CMK (cell line): ENCODE measurements around the gene PPARD.
"Not testable (repeated sequence)": the region's sequence is repeated elsewhere in the genome, so short reads cannot be mapped to it uniquely, and the experiment has no call there.

Source experiments
- DNase-seq: peaks from one replicate; pipeline ENCODE4 v3.0.0-alpha.2; 2010; ENCODE audit warnings: low read depth

PPARD gene

DNA sequence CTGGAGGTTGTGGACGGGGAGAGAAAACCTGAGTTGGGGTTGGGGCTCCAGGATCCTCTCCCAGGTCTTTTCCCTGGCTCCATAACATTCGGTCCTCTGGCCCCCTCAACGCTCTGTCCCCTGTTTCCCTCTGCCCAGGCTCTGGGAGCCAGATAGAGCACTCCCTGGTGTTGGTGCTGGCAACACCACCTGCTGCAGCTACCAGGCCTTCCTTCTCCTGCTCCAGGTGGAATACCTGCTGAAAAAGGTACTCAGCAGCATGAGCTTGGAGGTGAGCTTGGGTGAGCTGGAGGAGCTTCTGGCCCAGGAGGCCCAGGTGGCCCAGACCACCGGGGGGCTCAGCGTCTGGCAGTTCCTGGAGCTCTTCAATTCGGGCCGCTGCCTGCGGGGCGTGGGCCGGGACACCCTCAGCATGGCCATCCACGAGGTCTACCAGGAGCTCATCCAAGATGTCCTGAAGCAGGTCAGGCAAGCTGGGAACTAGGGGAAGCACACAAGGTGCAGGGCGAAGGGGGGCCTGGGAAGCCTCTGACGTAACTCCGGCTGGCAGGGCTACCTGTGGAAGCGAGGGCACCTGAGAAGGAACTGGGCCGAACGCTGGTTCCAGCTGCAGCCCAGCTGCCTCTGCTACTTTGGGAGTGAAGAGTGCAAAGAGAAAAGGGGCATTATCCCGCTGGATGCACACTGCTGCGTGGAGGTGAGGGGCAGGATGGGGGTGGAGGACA is 30.1 kb upstream of the PPARD start:
- no peak for DNase-seq

DNA sequence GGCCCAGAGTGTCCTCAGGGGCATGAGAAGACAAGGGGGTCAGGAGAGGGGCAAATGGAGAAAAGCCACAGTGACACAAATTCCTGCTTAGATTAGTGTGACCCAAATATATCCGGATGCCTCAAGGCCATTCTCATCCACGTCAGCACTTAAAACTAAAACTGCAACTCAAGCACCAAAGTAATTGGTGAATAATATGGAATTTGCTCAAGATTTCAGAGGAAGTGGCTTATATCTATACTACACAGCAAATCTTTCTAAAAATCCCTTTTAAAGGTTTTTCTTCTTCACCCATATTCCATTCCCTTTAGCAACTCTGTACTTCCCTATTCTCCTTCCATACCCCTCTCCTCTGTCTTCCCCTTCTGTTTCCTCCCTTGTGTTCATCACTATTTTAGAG is 29.6 kb upstream of the PPARD start:
- DNase-seq, result no peak

DNA sequence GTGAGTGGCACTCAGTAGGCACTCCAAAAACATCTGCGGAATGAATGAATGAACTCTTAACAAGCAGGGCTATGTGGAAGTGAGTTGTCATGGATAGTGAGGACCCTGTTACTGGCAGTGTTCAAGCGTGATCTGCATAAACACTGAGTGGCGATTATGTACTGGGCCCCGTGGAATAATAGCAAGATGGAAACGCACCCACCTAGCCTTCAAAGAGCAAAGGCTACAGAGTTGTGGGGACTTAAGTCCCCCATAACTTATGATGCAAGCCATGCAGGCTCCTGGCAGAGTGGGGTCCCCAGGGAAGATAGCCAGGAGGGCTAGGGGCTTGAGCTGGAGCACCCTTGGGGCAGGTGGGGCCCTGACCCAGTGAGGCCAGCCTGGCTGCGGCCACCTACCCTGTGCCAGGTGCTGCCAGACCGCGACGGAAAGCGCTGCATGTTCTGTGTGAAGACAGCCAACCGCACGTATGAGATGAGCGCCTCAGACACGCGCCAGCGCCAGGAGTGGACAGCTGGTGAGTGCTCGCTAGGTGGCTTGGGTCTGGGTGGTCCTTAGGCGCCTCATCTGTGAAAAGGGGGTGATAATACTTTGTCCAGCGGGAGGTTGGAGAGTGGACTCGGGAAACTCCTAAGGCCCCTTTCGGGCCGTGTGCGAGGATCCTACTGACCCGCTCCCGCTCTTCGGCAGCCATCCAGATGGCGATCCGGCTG is 24.7 kb upstream of the PPARD start:
- no peak for DNase-seq

DNA sequence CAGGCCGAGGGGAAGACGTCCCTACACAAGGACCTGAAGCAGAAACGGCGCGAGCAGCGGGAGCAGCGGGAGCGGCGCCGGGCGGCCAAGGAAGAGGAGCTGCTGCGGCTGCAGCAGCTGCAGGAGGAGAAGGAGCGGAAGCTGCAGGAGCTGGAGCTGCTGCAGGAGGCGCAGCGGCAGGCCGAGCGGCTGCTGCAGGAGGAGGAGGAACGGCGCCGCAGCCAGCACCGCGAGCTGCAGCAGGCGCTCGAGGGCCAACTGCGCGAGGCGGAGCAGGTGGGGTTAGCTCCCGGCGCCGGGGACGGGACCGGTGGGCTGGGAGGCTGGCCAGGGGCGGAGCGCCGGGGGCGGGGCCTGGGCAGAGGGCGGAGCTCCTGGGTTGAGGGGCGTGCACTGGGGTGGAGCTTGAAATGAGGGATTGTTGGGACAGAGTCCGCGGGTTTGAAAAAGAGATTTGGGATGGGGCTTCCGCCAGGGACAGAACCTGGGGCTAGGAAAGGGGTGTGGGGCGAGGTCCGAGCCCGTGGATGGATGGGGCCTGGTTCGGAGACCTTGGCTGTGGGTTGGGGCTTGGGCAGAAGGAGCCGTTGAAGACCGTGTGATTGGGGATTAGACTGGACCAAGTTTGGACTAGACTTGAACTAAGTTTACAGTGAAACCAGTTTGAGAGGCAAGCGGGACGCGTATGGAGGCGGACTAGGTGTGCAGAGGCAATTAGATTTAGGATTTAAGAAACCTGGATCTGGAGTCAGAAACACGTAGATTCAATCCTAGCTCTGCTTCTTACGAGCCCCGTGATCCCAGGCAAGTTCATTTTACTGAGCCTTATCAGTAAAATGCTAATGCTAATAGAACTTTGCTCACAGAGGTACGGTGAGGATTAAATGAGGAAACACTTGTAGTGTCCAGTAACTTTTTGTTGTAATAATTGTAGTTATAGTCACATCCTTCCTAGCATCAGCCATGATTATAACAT is 23.9 kb upstream of the PPARD start:
- no peak for DNase-seq

DNA sequence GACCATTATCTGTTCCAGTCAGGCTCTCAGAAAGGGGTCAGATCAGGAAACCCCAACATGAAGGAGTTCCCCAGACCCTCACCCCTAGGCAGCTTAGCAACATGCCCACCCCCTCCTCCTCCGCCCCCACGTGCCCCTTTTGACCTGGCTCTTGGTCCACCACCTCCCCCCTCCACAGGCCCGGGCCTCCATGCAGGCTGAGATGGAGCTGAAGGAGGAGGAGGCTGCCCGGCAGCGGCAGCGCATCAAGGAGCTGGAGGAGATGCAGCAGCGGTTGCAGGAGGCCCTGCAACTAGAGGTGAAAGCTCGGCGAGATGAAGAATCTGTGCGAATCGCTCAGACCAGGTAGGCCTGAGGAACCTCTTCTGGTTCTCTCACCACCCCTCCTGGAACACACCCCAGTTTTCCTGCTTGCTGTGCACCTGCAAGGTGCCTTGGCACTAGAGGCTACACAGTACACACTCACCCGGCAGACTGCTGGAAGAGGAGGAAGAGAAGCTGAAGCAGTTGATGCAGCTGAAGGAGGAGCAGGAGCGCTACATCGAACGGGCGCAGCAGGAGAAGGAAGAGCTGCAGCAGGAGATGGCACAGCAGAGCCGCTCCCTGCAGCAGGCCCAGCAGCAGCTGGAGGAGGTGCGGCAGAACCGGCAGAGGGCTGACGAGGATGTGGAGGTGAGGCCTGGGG is 22.9 kb upstream of the PPARD start:
- DNase-seq, result no peak

DNA sequence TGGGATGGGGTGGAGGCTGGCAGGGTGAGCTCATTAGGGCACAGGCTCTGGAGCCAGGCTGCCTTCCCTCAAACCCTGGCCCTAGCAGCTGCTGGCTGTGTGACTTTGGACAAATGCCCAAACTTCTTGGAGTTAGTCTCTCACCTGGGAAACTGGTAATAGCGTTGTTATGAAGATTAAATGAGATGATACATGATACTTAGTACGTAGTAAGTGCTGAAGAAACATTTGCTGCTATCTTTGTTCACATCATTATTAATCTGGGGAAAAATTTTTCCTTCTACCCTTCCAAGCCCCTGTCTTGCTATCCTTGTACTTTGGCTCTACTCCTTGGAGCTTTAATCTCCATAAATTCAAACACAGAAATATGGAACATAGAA is 22.3 kb upstream of the PPARD start:
- DNase-seq, result no peak

DNA sequence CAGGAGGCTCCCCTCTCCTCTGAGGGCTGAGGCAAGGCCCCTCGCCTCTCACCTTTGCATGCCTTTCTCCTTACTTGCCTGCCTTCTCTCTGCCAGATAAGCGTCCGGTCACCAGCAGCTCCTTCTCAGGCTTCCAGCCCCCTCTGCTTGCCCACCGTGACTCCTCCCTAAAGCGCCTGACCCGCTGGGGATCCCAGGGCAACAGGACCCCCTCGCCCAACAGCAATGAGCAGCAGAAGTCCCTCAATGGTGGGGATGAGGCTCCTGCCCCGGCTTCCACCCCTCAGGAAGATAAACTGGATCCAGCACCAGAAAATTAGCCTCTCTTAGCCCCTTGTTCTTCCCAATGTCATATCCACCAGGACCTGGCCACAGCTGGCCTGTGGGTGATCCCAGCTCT is 21.3 kb upstream of the PPARD start:
- no peak for DNase-seq

DNA sequence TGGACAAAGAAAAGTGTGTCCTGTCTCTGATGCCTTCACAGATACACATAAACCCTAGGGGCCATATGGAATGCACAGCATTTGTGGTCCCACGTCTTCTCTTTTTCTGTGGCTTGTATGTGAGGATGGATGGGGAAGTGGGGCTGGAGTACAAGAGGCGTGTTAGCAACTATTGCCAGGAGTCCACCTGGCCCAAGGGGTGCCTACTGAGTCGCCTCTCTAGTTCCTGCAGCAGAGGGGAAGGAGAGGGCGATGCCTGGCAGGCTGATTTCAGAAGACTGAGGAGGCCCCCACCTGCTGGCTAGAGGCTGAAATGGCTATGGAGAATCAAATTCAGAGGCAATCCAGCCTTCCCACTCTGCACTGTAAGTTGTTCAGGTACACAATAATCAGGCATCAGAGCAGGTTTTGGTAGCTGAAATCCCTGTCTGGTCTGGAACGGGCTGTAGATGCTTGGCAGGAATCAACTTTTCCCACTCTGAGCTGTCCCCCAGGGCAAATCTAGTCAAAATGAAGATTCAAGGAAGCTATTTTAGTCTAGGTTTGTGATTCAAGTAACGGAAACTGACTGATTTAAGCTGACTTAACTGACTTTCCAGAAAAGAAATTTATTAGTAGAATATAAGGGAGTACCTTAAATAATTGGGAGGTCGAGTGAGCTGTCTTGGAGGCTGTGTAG is 14.9 kb upstream of the PPARD start:
- no peak for DNase-seq

DNA sequence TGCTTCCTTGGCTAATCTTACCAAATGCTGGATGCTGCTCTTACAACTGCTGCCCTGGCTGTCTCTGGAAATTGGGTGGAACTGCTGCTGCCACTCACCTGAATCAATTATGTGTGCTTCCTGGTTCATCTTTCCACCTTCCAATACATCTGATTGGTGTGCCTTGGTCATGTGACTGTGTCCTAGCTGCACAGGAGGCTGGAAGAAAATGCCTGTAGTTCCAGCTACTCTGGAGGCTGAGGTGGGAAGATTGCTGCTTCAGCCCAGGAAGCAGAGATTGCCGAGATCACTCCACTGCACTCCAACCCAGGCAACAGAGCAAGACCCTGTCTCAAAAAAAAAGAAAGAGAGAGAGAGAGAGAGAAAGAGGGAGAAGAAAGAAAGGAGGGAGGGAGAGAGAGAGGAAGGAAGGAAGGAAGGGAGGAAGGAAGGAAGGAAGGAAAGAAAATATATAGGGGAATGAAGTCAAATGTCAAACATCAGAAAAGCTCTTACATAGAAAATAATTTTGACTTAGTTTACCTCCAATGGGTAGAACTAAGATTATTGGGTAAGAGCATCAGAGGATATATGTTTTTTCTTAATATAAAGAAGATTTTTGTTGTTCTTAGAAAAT is 14.1 kb upstream of the PPARD start:
- no peak for DNase-seq

DNA sequence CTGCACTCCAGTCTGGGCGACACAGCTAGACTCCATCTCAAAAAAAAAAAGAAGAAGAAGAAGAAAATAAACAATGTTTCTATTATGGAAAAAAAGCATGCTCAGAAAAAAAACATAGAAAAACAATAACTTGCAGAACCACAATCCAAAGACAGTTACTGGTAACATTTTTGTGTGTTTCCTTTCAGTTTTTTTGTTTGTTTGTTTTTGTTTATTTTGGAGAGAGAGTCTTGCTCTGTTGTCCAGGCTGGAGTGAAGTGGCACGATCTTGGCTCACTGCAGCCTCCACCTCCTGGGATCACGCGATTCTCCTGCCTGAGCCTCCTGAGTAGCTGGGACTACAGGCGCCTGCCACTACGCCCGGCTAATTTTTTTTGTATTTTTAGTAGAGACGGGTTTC is 13.4 kb upstream of the PPARD start:
- DNase-seq, result not testable (repeated sequence)

DNA sequence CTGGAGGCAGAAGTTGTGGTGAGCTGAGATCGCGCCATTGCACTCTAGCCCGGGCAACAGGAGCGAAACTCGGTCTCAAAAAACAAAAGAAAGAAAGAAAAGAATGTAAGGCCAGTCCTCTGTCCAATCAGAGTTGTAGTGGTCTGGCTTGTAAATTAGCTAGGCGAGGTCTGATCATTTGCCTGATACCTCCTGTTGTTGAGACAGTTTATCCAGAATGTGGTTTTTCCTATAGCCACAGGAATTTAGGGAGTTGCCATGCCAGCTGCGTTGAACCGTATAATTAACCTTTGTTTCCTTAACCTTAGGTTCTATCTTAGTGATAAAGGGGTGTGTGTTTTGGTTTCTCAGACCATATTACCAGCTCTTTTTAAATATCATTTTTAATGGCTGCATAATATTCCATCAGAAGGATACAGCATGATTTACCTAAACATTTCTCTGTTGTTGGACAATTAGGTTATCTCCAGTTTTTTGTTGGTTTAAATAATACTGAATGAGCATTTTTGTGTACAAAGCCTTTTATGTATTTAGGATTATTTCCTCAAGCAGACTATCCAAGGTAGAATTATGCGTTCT is 11.7 kb upstream of the PPARD start:
- DNase-seq, result no peak

DNA sequence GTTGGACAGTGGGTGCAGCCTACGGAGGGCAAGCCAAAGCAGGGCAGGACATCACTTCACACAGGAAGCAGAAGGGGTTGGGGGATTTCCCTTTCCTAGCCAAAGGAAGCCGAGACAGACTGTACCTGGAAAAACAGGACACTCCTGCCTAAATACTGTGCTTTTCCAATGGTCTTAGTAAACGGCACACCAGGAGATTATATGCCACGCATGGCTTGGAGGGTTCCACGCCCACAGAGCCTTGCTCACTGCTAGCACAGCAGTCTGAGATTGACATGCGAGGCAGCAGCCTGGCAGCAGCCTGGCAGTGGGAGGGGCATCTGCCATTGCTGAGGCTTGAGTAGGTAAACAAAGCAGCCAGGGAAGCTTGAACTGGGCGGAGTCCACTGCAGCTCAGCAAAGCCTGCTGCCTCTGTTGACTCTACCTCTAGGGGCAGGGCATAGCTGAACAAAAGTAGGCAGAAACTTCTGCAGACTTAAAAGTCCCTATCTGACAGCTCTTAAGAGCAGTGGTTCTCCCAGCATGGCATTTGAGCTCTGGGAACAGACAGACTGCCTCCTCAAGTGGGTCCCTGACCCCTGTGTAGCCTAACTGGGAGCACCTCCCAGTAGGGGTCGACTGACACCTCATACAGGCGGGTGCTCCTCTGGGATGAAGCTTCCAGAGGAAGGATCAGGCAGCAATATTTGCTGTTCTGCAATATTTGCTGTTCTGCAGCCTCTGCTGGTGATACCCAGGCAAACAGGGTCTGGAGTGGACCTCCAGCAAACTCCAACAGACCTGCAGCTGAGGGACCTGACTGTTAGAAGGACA is 10.1 kb upstream of the PPARD start:
- not testable (repeated sequence) for DNase-seq

DNA sequence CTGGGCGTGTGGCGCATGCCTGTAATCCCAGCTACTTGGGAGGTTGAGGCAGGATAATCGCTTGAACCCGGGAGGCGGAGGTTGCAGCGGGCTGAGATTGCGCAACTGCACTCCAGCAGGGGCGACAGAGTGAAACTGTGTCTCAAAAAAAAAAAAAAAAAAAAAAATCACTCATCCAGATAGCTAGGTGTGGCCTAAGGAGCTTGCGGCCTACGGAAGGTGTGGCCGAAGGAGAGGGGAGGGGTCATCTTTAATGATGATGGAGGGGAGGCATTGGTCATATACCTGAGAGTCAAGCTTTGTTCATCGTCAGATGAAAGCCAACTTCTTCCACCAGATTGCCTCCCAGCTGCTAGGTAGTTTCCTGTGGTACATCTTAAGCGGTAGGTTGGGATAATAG is 801 bp upstream of the PPARD start:
- no peak for DNase-seq

DNA sequence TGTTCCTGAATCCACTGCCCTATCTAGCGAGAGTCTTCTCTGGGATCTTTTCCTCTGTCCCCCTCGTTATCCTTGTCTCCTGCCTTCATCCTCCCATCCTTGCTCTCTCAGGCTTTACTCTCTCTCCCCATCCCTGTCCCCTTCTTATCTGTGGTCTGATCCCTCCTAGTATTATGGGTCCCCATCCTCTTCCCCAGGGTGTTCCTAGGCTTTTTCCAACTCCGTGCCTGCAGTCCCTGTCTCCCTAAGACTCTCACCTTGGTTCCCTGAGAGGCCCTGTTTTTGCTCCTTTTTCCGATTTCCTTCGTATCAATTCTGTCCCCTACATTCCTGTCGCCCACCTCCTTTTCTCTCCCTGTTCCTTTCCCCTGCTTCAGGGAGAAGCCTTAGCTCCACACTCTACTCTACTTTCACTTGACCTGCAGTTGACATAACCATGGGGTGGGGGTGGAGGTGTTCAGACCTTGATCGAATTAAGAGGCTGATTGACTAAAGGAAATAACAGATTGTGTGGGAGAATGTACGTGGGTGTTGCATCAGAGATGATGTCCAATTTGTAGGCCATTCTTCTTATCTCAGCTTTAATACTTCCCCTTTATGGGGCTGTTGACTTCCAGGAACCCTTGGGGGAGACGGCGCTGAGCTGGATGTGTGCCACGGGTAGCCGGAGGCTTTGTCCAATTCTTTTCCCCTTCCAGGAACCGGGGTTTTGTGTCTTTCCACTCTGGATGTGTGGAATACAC is 905 bp downstream of the PPARD start:
- no peak for DNase-seq

DNA sequence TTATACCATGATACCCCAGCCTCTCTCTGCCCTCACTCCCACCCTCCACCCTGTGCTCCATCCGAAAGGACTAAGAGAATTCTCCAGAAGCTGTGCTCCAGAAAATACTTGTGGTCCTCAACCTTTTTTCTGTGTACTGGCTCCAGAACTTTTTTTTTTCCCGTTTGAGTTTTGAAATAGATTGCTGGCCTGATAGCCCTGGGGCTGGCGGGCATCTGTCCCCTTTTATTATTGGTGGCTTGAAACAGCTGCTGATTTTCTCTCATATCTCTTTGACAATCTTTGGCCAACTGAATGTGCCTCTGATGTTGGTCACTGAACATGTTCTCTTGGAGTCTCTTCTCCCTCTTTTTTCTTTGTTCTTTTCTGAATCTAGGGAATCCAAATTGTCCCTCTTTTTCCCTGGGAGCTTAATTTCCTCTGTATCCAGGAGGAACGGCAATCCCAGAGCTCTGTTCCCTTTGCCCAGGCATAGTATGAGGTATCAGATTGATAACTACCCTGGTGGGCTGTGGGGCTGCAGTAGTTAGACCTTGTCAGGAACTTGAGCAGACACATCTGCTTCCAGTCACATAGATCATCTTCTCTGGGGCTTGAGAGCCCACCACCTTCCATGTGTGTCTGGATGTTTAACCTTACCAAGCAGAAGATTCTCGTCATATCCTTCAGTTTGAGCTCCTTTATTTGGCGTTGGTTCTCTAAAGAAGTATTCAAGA is 1.6 kb downstream of the PPARD start:
- DNase-seq, result no peak

DNA sequence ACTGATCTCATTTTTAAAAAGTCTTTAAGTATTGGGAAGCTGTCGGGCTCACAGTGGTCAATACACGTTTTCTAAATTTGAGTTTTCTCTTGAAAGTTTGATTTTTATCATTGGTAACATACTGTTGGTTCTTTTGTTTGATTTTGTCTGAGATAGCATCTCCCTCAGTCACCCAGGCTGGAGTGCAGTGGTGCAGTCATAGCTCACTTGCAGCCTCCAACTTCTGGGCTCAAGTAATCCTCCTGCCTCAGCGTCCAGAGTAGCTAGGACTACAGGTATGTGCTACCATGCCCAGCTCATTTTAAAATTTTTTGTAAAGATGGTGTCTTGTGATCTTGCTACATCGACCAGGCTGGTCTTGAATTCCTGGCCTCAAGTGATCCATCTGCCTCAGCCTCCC is 9.1 kb downstream of the PPARD start:
- DNase-seq, result no peak

DNA sequence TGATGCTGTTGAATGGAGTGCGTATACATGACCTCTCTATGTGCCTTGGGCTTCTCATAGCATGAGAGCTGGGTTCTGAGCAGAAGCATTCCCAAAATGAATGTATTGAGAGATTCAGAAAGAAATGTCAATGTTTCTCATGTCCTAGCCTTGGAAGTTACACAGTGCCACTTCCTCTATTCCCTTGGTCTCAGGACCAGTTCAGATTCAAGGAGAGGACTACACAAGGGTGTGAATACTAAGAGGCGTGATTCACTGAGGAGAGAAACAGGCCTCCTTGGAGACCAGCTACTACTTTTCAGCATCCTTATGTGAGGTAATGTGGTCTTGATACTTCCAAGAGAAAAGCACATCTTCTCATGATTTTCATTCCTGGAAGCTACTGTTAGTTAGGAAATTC is 10.4 kb downstream of the PPARD start:
- DNase-seq, result no peak

DNA sequence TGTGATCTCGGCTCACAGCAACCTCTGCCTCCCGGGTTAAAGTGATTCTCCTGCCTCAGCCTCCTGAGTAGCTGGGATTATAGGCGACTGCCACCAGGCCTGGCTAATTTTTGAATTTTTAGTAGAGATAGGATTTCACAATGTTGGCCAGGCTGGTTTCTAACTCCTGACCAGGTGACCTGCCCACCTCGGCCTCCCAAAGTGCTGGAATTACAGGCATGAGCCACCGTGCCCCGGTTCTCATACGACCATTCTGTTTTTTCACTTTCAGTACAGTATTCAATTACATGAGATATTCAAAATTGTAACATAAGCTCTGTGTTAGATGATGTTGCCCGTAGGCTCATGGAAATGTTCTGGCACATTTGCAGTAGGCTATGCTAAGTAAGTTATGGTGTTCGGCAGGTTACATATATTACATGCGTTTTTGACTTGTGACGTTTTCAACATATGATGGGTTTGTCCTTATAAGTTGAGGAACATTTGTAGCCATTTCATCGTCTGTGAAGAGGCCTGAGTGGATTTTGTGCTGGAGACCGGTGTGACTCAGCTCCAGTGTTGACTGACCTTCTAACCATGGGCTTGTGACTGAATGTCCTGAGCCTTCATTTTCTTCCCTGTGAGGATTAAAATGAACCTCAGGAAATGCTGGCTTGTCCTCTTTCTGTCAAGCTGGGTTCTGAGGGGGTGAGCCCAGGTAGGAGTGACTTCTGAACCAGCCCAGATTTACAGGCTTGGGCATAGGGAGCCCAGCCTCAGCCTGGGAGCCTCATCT is 12.2 kb downstream of the PPARD start:
- no peak for DNase-seq
